ENCODE results near the gene DACH1. TPM values are rescaled to one million over a fixed set of nuclear protein-coding genes. Genes with fewer than 3 reads are reported as not detected.
A peak's percentile ranks its signal among the peaks of the same experiment; 100 is the strongest.

Gene DACH1
- total and polyA plus RNA-seq, 2 of the 13 experiments (the other 11 are each of a cell fraction or from before 2014, with no cell fraction given) = not detected

- Histone ChIP-seq H3K9me3 (ENCODE audit: low read length) (no peaks in the 10 kb centered on the region), H3K36me3 (replicated peaks in 1 of 2; ENCODE audit: control insufficient read depth in 1 of 2, insufficient read depth in 2 of 2, low read length in 2 of 2) (no peaks in the 10 kb centered on the region), H3K27me3 (ENCODE audit: control insufficient read depth in 1 of 2, insufficient read depth in 2 of 2, low read length in 2 of 2) (no peaks in the 10 kb centered on the region; a peak in 1 of 5 replicates), H3K4me1 (ENCODE audit: insufficient read depth, low read length) (no peaks in the 10 kb centered on the region), H3K79me2 (ENCODE audit: insufficient read depth, low read length) (no peaks in the 10 kb centered on the region), H4K20me1 (ENCODE audit: insufficient read depth, low read length) (no peaks in the 10 kb centered on the region), H2AFZ (ENCODE audit: low read length) (no peak overlapping the region), H3K4me3 (replicated peaks in 1 of 3; ENCODE audit: insufficient read depth in 1 of 3, low read depth in 2 of 3, low read length in 3 of 3) (no peak overlapping the region), H3K27ac (ENCODE audit: extremely low read length, insufficient read depth, low read length) (no peak overlapping the region), H3K4me2 (ENCODE audit: low read depth, low read length) (no peak overlapping the region), H3K9ac (ENCODE audit: insufficient read depth, low read depth, low read length) (no peak overlapping the region)
- ATAC-seq (no peak), FAIRE-seq (no peak), DNase-seq (ENCODE audit: low spot score) (no peak)
- BruUV-seq (replicated peaks) = no TSS peak
- intact Hi-C loops (cut with micrococcal nuclease; ENCODE audit: unreplicated experiment) (no loop called here), in situ Hi-C loops (cut with HindIII; ENCODE audit: extremely low pct_ligation_motif_present, low pct_unique_long_range_greater_than_20kb) (no loop called here)
- CTCF ChIA-PET (ENCODE audit: low intra/inter-chr PET ratio, low total read pairs) = no interaction called here
- POLR2A ChIA-PET = no interaction called here
- TF ChIP-seq ATF7 (IDR thresholded peaks at IDR 0.05) = peak; percentile 57; the same call in 1 of the 2 replicates
- TF ChIP-seq ATF7 (CRISPR knock-in tag; IDR thresholded peaks at IDR 0.05) = no peak
- TF ChIP-seq ZNF451 (CRISPR knock-in tag; IDR thresholded peaks at IDR 0.05) = no peak
- 0% methylated on average over 1 of the region's 1 CpG for WGBS (ENCODE audit: low lambda C conversion rate)
These were observed 381.1 kb downstream of the DACH1 start for GRCh38 chr13:71485913-71486312.

DNA sequence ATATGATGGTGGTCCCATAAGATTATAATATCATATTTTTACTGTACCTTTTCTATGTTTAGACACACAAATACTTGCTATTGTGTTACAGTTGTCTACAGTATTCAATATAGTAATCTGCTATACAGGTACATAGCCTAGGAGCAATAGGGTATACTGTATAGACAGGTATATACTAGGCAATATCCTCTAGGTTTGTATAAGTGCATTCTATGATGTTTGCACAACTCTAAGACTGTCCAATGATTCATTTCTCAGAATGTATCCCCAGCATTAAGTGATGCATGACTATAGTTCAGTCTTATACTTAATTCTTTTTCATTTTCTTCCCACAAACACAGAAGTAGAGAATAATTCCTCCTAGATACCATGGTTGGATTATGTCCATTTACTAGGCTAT lies 383.3 kb downstream of the DACH1 start:
- in situ Hi-C loops (cut with HindIII; ENCODE audit: extremely low pct_ligation_motif_present, low pct_unique_long_range_greater_than_20kb) = no loop called here
- ATAC-seq (no peak), DNase-seq (ENCODE audit: low spot score) (no peak), FAIRE-seq (no peak)
- Histone ChIP-seq H3K4me3 (replicated peaks in 1 of 3; ENCODE audit: insufficient read depth in 1 of 3, low read depth in 2 of 3, low read length in 3 of 3) (no peak overlapping the region), H3K36me3 (replicated peaks in 1 of 2; ENCODE audit: control insufficient read depth in 1 of 2, insufficient read depth in 2 of 2, low read length in 2 of 2) (no peaks in the 10 kb centered on the region), H3K27ac (ENCODE audit: extremely low read length, insufficient read depth, low read length) (no peak overlapping the region), H3K79me2 (ENCODE audit: insufficient read depth, low read length) (no peaks in the 10 kb centered on the region), H3K4me1 (ENCODE audit: insufficient read depth, low read length) (no peaks in the 10 kb centered on the region), H3K27me3 (ENCODE audit: control insufficient read depth in 1 of 2, insufficient read depth in 2 of 2, low read length in 2 of 2) (no peaks in the 10 kb centered on the region; a peak in 1 of 5 replicates), H3K4me2 (ENCODE audit: low read depth, low read length) (no peak overlapping the region), H2AFZ (ENCODE audit: low read length) (no peak overlapping the region), H3K9ac (ENCODE audit: insufficient read depth, low read depth, low read length) (no peak overlapping the region), H3K9me3 (ENCODE audit: low read length) (no peaks in the 10 kb centered on the region), H4K20me1 (ENCODE audit: insufficient read depth, low read length) (no peaks in the 10 kb centered on the region)
- BruUV-seq (replicated peaks) = no TSS peak
- POLR2A ChIA-PET = no interaction called here
- intact Hi-C loops (cut with micrococcal nuclease; ENCODE audit: unreplicated experiment) = no loop called here
- CTCF ChIA-PET (ENCODE audit: low intra/inter-chr PET ratio, low total read pairs) = no interaction called here
- no peak for TF ChIP-seq CREM (IDR thresholded peaks at IDR 0.05)
- TF ChIP-seq CREM (CRISPR knock-in tag; IDR thresholded peaks at IDR 0.05) = no peak
- TF ChIP-seq, protein P1, sequence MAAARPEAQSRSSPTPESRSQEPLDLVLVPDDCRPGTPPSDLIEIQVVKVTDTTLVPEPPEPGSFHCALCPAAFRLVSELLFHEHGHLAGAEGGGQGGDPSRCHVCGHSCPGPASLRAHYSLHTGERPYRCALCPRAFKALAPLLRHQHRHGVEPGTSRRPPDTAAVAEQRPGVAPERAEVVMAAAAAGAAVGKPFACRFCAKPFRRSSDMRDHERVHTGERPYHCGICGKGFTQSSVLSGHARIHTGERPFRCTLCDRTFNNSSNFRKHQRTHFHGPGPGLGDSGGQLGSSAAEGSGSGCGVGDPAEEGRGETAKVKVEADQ (CRISPR knock-in tag; IDR thresholded peaks at IDR 0.05; ENCODE audit: borderline replicate concordance) = no peak
- no peak for TF ChIP-seq SP1 (IDR thresholded peaks at IDR 0.05)
- TF ChIP-seq SP1 (CRISPR knock-in tag; IDR thresholded peaks at IDR 0.05) = no peak
- no peak for TF ChIP-seq ZNF564 (CRISPR knock-in tag; IDR thresholded peaks at IDR 0.05)
- TF ChIP-seq MXD3 (CRISPR knock-in tag; IDR thresholded peaks at IDR 0.05) = no peak
- no peak for TF ChIP-seq SSRP1 (CRISPR knock-in tag; IDR thresholded peaks at IDR 0.05)
- no peak for TF ChIP-seq EZH2 (conservative IDR thresholded peaks at IDR 0.05; ENCODE audit: low read depth, low read length)
- TF ChIP-seq TP53 (CRISPR knock-in tag; conservative IDR thresholded peaks at IDR 0.05) = no peak
- TF ChIP-seq ZNF841 (CRISPR knock-in tag; IDR thresholded peaks at IDR 0.05; ENCODE audit: borderline replicate concordance) = no peak
- no peak for TF ChIP-seq ZFP62 (CRISPR knock-in tag; IDR thresholded peaks at IDR 0.05)
- TF ChIP-seq ZNF557 (CRISPR knock-in tag; IDR thresholded peaks at IDR 0.05) = no peak
- TF ChIP-seq ZNF674 (CRISPR knock-in tag; IDR thresholded peaks at IDR 0.05; ENCODE audit: low read depth) = no peak
- TF ChIP-seq HOXA5 (CRISPR knock-in tag; IDR thresholded peaks at IDR 0.05) = no peak
- no peak for TF ChIP-seq ZNF282 (IDR thresholded peaks at IDR 0.05; ENCODE audit: partially characterized antibody)
- no peak for TF ChIP-seq STAT5B (CRISPR knock-in tag; IDR thresholded peaks at IDR 0.05)
- TF ChIP-seq, protein P2, sequence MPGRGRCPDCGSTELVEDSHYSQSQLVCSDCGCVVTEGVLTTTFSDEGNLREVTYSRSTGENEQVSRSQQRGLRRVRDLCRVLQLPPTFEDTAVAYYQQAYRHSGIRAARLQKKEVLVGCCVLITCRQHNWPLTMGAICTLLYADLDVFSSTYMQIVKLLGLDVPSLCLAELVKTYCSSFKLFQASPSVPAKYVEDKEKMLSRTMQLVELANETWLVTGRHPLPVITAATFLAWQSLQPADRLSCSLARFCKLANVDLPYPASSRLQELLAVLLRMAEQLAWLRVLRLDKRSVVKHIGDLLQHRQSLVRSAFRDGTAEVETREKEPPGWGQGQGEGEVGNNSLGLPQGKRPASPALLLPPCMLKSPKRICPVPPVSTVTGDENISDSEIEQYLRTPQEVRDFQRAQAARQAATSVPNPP (CRISPR knock-in tag; IDR thresholded peaks at IDR 0.05) = no peak
- TF ChIP-seq NR2F6 (IDR thresholded peaks at IDR 0.05) = no peak
- no peak for TF ChIP-seq NR2F6 (CRISPR knock-in tag; IDR thresholded peaks at IDR 0.05)

All from HepG2 (cell line).